CMK (cell line): Measurements from ENCODE around the gene TRIO.
"Not testable (repeated sequence)": the region's sequence is repeated elsewhere in the genome, so short reads cannot be mapped to it uniquely, and the experiment has no call there.

Source experiments
- DNase-seq: peaks from one replicate; pipeline ENCODE4 v3.0.0-alpha.2; 2010; ENCODE audit warnings: low read depth

Gene TRIO

DNA sequence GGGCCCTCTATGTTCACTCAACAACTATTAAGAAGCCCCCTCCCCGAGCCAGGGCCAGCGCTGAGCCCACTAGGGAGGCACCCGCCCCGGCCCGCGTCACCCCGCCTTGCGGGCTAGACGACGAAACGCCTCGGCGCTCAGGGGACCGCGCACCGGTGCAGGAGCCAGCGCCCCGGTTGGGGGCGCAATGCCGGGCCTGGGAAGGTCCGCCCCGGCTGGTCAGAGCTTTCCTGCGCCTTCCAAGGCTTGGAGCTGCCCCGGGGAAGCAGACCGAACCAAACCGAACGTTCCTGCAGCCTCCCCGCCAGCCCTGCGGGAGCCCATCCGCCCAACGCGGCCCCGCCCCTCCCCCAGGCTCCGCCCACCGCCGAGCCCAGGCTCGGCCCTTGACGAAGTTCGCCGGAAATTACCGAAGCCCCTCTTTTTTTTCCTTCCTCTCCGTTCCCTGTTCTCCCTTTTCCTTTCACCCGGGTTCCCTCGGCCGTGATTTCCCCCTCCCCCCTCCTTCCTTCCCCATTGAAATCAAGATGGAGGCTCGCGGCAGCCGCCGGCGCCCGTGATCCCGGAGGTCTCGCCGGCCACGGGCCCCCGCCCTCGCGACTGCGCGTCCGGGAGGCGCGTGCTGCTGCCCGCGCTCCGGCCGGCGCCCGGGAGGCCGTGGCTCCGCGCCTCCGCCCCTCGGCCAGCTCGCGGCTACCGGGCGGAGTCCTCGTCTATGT is at the start of gene TRIO:
Gene TRIO (plus strand): TSS at position 516 of the 719 bp plus-strand sequence. CDS start 384 bp downstream, outside the sequence.
- peak; percentile 29 for DNase-seq

DNA sequence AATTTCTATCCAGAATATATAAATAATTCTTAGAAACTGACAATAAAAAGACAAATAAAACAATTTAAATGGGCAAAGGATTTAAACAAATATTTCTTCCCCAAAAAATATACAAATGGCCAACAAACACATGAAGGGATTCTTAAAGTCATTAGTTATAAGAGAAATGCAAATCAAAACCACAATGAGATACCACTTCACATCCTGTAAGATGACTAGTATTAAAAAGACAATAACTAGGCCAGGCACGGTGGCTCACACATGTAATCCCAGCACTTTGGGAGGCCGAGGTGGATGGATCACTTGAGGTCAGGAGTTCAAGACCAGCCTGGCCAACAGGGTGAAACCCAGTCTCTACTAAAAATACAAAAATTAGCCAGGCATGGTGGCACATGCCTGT is 45.8 kb upstream of the TRIO start:
- DNase-seq = not testable (repeated sequence)

DNA sequence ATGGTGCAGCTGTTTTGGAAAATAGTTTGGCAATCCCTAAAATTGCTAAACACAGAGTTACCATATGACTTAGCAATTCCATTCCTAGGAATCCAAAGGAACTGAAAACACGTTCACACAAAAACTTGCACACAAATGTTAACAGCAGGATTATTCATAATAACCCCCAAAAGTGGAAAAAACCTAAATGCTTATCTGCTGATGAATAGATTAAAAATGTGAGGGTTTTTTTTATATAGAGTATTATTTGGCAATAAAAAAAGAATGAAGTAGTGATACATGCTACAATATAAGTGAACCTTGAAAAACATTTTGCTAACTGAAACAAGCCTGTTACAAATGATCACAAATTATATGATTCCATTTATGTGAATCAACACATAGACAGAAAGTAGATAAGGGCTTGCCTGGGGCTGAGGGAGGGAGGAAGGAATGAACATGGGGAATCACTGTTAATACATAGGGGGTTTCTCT is 45.1 kb upstream of the TRIO start:
- DNase-seq = no peak

DNA sequence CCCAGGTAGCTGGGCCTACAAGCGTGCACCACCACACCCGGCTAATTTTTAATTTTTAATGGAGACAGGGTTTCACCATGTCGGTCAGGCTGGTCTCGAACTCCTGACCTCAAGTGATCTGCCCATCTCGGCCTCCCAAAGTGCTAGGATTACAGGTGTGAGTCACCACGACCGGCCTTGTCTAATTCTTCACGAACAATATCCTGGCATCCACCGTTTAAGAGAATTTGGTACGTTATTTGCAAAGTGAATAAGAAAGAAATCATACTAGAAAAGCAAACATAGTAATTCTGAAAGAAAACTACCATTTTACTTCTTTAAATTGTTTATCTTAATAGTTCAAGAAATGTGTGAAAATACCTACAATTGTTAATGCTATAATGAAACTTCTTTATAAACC is 42.9 kb upstream of the TRIO start:
- DNase-seq = no peak

DNA sequence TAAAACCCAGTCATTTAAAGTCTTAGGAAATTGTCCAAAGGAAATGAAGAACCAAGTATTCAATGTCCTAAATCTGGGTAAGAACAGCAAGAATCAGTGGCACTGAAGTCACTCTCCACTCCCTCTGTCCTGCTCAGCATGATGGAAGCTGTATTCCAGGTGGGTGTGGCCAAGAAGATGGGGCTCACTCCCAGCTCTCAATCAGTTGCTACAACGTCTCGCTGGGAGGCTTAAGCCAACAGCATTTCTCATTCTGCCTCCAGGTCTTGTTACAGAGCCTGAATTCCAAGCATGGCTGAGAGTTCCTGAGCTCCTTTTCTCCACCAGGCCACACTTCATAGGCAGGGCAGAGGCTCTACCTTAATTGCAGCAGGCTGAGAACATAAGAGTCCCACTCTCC is 41.2 kb upstream of the TRIO start:
- no peak for DNase-seq

DNA sequence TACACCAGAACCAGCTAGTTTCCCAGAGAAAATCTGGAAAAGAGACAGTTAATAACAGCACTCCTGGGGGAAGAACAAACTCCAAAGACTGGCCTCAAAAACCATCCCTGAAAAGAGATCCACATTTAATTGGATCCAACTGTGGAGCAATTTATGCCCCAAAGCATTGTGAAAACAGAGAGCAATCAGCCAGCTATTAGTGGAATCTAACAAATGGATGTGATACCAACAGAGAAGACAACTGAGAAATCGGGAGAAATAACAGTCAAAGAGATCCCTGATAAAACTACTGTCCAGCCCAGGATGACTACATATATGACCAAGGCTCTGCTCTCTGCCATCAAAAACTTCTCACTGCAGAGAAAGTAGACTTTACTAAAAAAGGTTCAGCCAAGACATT is 40.5 kb upstream of the TRIO start:
- DNase-seq = no peak

DNA sequence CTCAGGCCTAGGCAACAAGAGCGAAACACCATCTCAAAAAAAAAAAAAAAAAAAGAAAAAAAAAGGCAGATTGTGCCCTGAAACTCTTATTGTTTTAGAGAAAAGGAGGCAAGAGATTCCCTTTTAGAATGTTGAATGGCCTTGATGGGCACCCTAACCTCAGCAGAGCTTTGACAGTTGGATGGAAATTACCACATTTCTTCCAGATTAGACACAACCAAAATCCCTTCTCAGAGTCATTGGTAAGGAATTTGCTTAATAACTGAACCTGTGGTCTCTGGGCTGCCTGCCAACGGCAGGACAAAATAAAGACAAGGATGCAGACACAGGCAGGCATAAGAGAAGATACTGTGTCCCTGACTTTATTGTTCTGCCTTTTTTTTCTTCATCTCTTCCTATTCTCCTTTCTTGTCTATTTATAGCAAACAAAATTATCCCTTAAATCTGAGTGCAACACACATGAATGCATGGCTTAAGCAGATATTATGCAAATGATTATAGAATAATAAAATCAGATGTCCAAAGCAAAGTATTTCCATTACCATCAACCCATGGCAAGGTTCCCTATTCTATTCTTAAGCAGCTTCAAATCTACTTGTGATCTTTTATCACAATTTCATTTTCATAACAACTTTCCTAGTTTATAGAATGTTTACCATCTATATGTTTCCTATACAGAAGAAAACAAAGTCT is 37.3 kb upstream of the TRIO start:
- no peak for DNase-seq

DNA sequence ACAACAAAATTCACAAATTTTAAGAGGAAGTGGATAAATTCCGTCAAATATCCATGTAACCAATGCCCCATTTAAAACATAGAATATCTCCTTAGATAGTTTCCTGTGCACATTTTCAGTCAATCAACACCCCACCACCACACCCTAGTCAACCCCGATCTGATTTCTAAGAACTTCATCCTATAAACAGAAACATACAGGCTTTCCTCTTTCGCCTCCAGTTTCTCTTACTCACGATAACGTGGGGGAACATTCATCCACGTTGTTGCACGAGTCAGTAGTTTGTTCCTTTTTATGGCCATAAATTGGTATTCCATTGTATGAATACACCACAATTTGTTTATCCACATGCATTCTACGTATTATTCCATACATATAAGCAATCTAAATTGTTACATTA is 35.6 kb upstream of the TRIO start:
- DNase-seq = peak; percentile 11

DNA sequence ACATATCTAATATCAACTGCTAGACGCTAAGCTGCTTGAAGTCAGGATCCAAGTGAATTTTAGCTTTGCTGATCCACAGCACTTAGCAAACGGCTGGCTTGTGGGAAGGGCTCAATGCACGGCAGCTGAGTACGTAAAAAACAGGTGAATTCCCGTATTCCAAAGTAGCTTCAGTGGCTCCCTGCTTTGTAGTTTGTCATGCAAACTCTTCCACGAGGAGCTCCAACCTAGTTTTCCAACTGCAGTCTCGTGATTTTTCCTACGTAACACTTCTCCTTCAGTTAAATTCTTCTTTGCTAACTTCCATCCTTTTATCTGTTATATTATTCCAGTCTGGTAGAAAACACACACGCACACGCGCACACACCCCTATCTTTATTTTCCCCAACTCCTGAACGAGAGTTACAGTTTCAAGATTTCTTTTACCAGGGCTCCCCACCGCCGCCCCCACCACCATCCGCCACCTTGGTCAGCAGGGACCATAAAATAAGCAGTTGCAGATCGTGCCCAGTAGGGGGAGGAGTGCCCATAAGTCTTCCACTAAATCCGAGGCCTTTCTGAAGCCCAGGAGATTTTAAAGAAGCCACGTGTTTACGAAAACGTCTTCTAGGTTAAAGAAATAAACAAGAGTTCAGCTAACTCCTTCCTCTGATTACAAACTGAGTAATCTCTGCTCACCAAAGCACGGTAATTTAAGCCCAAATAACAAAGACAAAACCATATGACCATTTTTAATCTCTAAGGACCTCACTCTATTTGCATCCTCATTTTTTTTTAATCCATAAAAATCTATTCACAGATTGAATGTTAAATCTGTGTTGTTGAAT is 34.8 kb upstream of the TRIO start:
- DNase-seq = peak; percentile 12

DNA sequence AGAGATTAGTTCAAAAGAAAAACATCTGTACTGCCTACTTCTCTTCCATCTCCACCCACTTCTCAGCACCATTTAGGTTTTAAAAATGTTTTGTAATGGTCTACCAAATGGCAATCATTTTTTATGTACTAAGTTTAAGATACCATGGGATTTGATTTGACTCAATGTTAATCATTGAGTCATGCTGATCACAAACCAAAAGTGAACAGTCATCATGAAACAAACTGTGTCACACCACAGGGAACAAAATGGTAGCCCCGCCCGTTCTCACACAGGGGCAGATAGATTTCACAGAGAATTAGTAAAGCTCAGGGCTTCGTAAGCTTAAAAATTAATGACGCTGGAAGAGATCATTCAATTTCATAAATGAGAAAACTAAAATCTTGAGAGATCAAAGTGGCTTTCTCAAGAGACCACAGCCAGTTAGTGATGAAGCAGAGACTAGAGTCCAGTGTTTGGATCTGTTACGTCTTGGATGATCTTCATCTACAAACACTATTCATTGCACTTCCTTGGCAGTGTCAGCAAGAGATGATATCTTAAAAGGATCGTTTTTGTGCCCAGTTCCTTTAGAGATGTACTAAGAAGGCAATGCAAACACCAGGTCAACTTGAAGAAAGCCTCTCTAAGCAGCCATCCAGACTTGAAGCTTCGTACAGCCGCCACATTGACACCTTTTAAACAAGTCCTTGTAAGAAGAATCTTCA is 33.9 kb upstream of the TRIO start:
- DNase-seq = no peak

DNA sequence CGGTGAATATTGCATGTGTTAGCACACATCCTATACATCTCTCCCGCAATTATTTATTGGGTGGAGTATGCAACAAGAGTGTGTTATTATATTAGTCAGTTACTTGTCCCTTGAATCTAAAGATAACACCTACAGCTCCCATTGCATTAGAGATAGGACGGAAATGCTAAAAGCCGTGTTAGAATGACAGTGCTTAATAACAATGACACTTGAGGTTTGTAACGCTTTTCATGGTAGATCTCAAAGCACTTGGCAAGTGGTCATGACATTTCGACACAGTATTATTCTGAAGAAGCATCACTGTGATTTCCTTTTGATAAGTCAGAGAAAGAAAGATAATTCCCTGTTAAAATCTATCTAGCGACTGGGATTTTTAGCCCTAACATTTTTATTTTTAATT is 33.4 kb upstream of the TRIO start:
- no peak for DNase-seq

DNA sequence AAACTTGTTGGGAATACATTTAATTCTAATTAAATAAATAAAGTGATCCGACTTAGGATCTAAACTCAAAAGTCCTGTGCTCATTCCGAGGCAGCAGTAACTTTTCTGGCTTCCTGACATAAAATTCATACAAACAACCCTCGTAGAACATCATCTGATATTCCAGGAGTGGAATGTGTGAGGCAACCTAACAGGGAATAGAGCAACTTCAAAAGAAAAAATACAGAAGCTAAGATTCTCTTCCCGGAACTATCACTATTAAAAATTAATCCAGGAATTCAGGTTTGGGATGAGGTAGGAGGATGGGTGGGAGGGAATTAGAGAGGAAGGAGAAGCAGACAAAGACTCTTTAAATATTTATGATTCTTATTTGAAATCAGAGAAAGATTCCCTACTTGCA is 32.9 kb upstream of the TRIO start:
- DNase-seq = no peak

DNA sequence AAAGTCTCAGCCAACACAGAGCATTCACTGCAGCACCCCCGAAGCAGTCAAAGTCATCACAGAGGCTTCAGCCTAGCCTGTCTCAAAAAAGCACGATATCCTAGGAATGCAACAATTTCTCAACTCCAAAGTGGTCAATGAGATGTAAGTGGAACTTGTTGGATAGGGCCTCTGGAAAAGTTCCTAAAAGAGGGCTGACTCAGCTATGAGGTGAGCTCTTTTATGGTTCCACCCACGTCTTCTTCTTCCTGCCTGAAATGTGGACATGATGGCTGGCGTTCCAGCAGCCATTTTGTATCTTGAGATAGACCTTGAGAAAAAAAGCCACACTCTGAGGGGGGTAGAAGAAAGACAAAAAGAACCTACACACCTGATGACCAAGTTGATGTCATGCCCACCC is 32.5 kb upstream of the TRIO start:
- DNase-seq = no peak

DNA sequence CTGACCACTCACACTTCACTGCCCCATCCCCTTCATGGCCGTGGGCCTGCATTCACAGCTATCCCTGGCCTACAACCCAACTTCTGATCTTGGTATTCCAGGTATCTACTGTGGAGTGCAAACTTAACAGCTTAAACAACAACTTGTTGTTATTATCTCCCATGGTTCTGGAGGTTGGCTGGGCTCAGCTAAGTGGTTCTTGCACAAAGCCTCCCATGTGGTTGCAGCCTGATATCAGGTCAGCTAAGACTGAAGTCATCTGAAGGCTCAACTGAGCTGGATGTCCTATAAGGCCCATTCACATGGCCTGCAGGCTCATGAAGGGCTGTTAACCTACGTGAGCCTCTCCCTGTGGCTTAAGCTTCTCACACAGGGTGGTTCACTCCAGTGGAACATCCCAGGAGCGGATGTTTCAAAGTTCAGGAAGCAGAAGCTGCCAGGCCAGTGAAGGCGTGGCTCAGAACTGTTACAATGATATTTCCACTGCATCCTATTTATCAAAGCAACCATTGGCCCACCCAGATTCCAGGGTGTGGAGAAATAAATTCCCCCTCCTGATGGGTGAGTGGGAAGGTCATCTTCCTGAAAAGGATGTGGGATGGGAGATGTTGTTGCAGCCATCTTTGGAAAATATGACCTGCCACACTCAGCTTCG is 30.0 kb upstream of the TRIO start:
- no peak for DNase-seq

DNA sequence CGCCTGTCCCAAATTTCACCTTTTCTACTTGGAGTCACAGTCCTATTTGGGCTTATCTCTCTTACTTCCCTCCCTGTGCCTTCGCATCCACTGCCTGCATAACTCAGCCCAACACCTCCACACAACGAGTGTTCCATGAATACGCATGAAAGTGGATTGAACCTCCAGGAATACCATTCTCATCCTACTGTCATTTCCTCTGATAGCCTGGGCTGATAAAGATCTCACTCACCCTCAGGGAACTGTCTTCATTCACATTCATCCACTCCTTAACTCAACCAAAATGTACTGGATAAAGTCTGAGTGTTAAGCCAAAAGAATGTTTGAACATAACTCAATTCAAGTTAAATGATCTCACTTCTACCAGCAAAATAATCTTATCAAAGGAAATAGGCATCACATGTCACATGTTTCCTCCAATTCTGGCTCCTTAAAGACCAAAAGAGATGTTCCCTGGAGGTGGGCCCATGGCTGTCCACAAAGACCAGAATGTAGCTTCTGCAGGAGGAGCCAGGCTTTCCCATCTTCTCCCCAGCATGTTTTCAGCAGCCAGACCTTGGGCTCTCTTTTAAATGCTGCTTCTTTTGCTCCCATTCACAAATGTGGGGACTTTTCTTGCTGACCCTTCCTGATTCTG is 28.4 kb upstream of the TRIO start:
- DNase-seq = no peak

DNA sequence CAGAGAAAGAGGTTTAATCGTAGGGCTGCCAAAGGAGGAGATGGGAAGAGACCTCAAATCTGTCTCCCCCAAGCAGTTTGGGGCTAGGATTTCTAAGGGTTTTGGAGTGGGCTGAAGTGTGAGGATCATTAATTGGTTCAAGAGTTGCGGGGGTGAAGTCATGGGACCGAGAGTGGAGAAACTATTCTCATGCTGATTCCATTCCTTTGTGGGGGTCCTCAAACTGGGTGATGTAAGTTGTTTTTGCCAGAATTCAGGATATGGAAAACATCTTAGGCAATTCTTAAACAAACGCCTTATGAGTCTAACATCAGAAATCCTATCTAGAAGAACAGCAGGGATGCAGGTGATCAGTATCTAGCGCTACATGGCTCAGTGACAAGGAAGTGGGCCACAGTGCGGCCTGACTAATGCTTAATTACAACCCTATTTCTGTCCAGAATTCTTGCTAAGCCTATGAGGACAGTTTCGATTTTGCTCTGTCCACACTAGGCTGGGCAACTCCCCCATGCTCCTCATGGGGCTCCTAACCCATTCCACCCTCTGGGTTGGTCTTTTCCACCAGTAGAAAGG is 27.7 kb upstream of the TRIO start:
- DNase-seq = no peak

DNA sequence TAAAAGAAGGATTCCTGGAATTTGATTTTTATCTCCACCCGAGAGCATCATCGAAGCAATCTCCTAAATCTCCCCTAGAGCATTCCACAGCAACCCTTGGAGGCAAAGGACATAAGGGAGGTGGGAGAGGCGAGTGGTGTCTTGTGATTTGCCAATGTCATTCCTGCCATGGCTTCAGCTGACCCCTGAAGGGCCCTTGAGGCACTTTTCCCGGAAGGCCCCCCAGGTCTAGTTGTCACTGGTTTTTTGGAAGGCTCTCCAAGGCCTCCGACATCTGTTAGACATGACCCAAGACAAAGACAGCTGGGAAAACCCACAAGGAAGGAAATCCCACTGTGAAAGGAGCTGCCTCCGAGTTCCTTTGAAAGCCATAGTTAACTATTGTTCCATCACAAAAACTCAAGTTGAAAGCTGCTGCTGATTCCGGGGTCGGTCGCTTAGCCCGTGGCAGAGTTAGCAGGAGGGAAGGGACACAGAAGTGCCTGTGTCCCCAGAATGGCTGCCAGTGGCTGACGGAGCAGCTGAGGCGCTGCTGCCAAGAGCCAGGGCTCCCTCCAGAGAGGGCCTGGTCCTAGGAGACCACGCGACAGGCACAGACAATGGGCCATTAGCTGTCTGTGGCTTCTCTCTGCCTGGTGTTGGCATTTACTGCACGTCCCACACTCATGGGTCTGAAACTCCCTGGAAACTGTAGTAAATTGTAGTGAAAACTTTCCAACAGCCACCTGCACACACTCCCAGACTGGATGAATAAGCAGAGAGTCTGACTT is 24.4 kb upstream of the TRIO start:
- DNase-seq = no peak

DNA sequence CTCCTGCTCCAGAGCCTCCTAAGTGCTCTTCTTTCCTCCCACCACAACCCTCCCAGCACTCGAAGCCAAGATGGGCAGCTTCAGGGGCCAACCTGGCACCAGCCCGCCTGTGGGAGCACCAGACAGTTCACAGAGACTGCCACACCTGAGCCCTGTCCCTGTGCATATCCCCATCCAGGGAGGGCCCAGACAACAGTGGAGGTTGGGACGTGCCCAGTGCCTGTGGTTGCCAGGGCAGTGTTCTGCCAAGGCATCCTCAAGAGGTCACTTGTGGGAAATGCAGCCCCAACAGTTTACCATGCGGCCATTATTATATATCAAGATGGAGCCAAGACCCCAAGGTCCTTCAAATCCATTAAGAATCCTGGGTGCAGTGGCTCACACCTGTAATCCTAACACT is 23.0 kb upstream of the TRIO start:
- DNase-seq = no peak

DNA sequence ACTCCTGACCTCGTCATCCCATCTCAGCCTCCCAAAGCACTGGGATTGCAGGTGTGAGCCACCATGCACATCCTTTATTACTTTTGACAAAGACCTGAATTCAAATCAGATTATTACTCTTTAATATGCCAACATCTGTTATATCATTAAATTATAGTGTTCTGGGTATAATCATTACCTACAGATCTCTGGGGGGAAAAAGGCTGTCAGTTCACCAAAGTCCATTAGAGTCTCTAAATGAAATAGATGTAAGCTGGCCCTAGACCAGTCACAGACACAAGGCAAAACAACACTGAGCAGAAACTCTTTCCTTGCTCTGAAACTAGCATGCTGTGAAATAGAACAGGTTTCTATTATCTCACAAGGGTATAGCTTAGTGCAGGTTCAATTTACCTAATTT is 21.6 kb upstream of the TRIO start:
- DNase-seq = no peak

DNA sequence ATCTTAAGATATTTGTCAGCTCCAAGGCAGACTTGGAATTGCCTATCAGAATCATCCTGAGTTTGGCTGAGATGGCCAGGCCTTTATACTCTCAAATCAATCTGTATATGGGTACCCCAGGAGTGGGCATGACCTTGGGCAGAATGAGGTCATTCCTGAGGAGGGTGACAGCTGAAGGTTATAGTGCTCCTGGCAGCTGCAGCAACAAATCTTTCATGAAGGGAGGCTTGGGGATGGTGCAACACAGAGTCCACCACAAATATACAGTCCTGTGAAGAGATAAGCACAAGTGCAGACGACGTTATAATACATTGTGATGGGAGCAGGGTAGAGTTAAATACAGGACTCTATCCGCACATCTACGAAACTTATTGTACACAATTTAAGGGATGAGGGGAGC is 21.1 kb upstream of the TRIO start:
- DNase-seq = no peak
